Astrocyte of the cerebellum (primary cell): ENCODE measurements around the gene CREB3.

Experiments used
- DNase-seq: peaks from one replicate; pipeline ENCODE4 v3.0.0-alpha.2; 2011; ENCODE audit warnings: low read depth
- H3K4me3 ChIP-seq: 2 replicates; pipeline ENCODE4 v1.5.1; 2011; ENCODE audit warnings: mild to moderate bottlenecking, low read depth, low read length, moderate library complexity
- CTCF ChIP-seq: IDR thresholded peaks from 2 replicates; pipeline ENCODE4 v1.5.1; 2012; ENCODE audit warnings: low read length, low read depth, moderate library complexity, mild to moderate bottlenecking; ENCODE audit errors: missing control alignments
- in situ Hi-C: cut with HindIII; loops from 2 replicates; pipeline ENCODE4 v1.10.0; 2017; ENCODE audit warnings: low sequenced_read_pairs

Gene CREB3

GRCh38 chr9:35708146-35708545, 24.3 kb upstream of the CREB3 start:
- TF ChIP-seq CTCF: no peak
- in situ Hi-C loops: no loop called here
- DNase-seq: no peak
- no peak overlapping the region for H3K4me3 ChIP-seq

GRCh38 chr9:35710818-35711500, 21.5 kb upstream of the CREB3 start:
- no peak for TF ChIP-seq CTCF
- in situ Hi-C loops: loop anchor here (5.0 kb wide), 1 partner anchor 34 kb away; no protein-coding TSS in a partner anchor
- DNase-seq: no peak
- H3K4me3 ChIP-seq: no peak overlapping the region

- no peak overlapping the region for H3K4me3 ChIP-seq
- in situ Hi-C loops: loop anchor here (5.0 kb wide), 1 partner anchor 34 kb away; no protein-coding TSS in a partner anchor
- no peak for TF ChIP-seq CTCF
- no peak for DNase-seq
Observed at GRCh38 chr9:35711501-35712428, 20.7 kb upstream of the CREB3 start.

GRCh38 chr9:35712762-35713400, 19.6 kb upstream of the CREB3 start:
- no peak for TF ChIP-seq CTCF
- in situ Hi-C loops: loop anchor here (5.0 kb wide), 1 partner anchor 36 kb away; no protein-coding TSS in a partner anchor
- no peak overlapping the region for H3K4me3 ChIP-seq
- DNase-seq: no peak

GRCh38 chr9:35713578-35713977, 18.9 kb upstream of the CREB3 start:
- in situ Hi-C loops: loop anchor here (5.0 kb wide), 1 partner anchor 36 kb away; no protein-coding TSS in a partner anchor
- TF ChIP-seq CTCF: no peak
- DNase-seq: no peak
- H3K4me3 ChIP-seq: no peak overlapping the region

- no peak for TF ChIP-seq CTCF
- in situ Hi-C loops: loop anchor here (5.0 kb wide), 1 partner anchor 37 kb away; no protein-coding TSS in a partner anchor
- DNase-seq: no peak
- H3K4me3 ChIP-seq: no peak overlapping the region
Observed at GRCh38 chr9:35714123-35714522, 18.3 kb upstream of the CREB3 start.
